ENCODE results near the gene TRRAP. TPM values are rescaled to one million over a fixed set of nuclear protein-coding genes. Genes with fewer than 3 reads are reported as not detected.

TRRAP gene
- total and polyA plus RNA-seq, 4 donors = 8.3 to 43.1 (median 20.9) TPM

- Histone ChIP-seq H3K27me3 (ENCODE audit: control insufficient read depth in 3 of 3, insufficient read depth in 3 of 3, low read length in 2 of 3) (no peaks in the 10 kb centered on the region), H3K36me3 (ENCODE audit: control insufficient read depth in 4 of 4, insufficient read depth in 4 of 4, low read length in 4 of 4) (peaks cover 46 to 73% (median 62%) of the 10 kb centered on the region in 4 donors), H3K4me3 (no peak overlapping the region), H3K9me3 (ENCODE audit: control insufficient read depth in 4 of 4, insufficient read depth in 3 of 4, low read length in 3 of 4) (peaks cover 0 to 4% (median 0%) of the 10 kb centered on the region in 4 donors), H3K27ac (ENCODE audit: low read depth in 1 of 2, low read length in 1 of 2) (no peak overlapping the region), H3K9ac (ENCODE audit: insufficient read depth in 1 of 2, low read length in 2 of 2) (no peak overlapping the region), H3K4me1 (ENCODE audit: control insufficient read depth in 5 of 5, insufficient read depth in 5 of 5, low read length in 5 of 5) (no peaks in the 10 kb centered on the region)
- ATAC-seq (ENCODE audit: insufficient read depth, low FRiP score) = no peak
- TF ChIP-seq CTCF (IDR thresholded peaks at IDR 0.05; ENCODE audit: control extremely low read depth, extremely low read depth) = no peak
- 95 to 97% methylated on average over 23 of the region's 23 CpGs for WGBS, 2 donors
- DNase-seq = no peak
These were observed 103.4 kb downstream of the TRRAP start for GRCh38 chr7:98981701-98982100.

- H3K36me3 ChIP-seq (ENCODE audit: control insufficient read depth in 4 of 4, insufficient read depth in 4 of 4, low read length in 4 of 4) = peaks cover 42 to 75% (median 55%) of the 10 kb centered on the region in 4 donors
- H3K27ac ChIP-seq (ENCODE audit: low read depth in 1 of 2, low read length in 1 of 2) = no peak overlapping the region
- ATAC-seq (ENCODE audit: insufficient read depth, low FRiP score) = no peak
- 91 to 93% methylated on average over 8 of the region's 8 CpGs for WGBS, 2 donors
- peaks cover 0 to 4% (median 0%) of the 10 kb centered on the region in 4 donors for H3K9me3 ChIP-seq (ENCODE audit: control insufficient read depth in 4 of 4, insufficient read depth in 3 of 4, low read length in 3 of 4)
- no peak overlapping the region for H3K4me3 ChIP-seq
- no peaks in the 10 kb centered on the region for H3K27me3 ChIP-seq (ENCODE audit: control insufficient read depth in 3 of 3, insufficient read depth in 3 of 3, low read length in 2 of 3)
- no peak overlapping the region for H3K9ac ChIP-seq (ENCODE audit: insufficient read depth in 1 of 2, low read length in 2 of 2)
- DNase-seq = no peak
- TF ChIP-seq CTCF (IDR thresholded peaks at IDR 0.05; ENCODE audit: control extremely low read depth, extremely low read depth) = no peak
- no peaks in the 10 kb centered on the region for H3K4me1 ChIP-seq (ENCODE audit: control insufficient read depth in 5 of 5, insufficient read depth in 5 of 5, low read length in 5 of 5)
These were observed 104.4 kb downstream of the TRRAP start for GRCh38 chr7:98982686-98983085.

- no peak for TF ChIP-seq CTCF (IDR thresholded peaks at IDR 0.05; ENCODE audit: control extremely low read depth, extremely low read depth)
- no peak for DNase-seq
These were observed 105.8 kb downstream of the TRRAP start for GRCh38 chr7:98984126-98984525.

GRCh38 chr7:98985406-98985805 lies 107.1 kb downstream of the TRRAP start:
- Histone ChIP-seq H3K9me3 (ENCODE audit: control insufficient read depth in 4 of 4, insufficient read depth in 3 of 4, low read length in 3 of 4) (peaks cover 0 to 4% (median under 1%) of the 10 kb centered on the region in 4 donors), H3K36me3 (ENCODE audit: control insufficient read depth in 4 of 4, insufficient read depth in 4 of 4, low read length in 4 of 4) (peaks cover 36 to 79% (median 56%) of the 10 kb centered on the region in 4 donors), H3K4me3 (no peak overlapping the region), H3K27ac (ENCODE audit: low read depth in 1 of 2, low read length in 1 of 2) (no peak overlapping the region), H3K9ac (ENCODE audit: insufficient read depth in 1 of 2, low read length in 2 of 2) (no peak overlapping the region), H3K27me3 (ENCODE audit: control insufficient read depth in 3 of 3, insufficient read depth in 3 of 3, low read length in 2 of 3) (no peaks in the 10 kb centered on the region), H3K4me1 (ENCODE audit: control insufficient read depth in 5 of 5, insufficient read depth in 5 of 5, low read length in 5 of 5) (no peaks in the 10 kb centered on the region)
- ATAC-seq (ENCODE audit: insufficient read depth, low FRiP score) = no peak
- no peak for TF ChIP-seq CTCF (IDR thresholded peaks at IDR 0.05; ENCODE audit: control extremely low read depth, extremely low read depth)
- WGBS, 2 donors = 43 to 69% methylated on average over 4 of the region's 4 CpGs
- DNase-seq = no peak

More at GRCh38 chr7:98984126-98984525, 105.8 kb downstream of the TRRAP start:
- no peak for ATAC-seq (ENCODE audit: insufficient read depth, low FRiP score)
- no peaks in the 10 kb centered on the region for H3K4me1 ChIP-seq (ENCODE audit: control insufficient read depth in 5 of 5, insufficient read depth in 5 of 5, low read length in 5 of 5)
- no peaks in the 10 kb centered on the region for H3K27me3 ChIP-seq (ENCODE audit: control insufficient read depth in 3 of 3, insufficient read depth in 3 of 3, low read length in 2 of 3)
- no peak overlapping the region for H3K9ac ChIP-seq (ENCODE audit: insufficient read depth in 1 of 2, low read length in 2 of 2)
- H3K4me3 ChIP-seq = no peak overlapping the region
- no peak overlapping the region for H3K27ac ChIP-seq (ENCODE audit: low read depth in 1 of 2, low read length in 1 of 2)
- H3K36me3 ChIP-seq (ENCODE audit: control insufficient read depth in 4 of 4, insufficient read depth in 4 of 4, low read length in 4 of 4) = peaks cover 35 to 75% (median 56%) of the 10 kb centered on the region in 4 donors
- 95 to 97% methylated on average over 11 of the region's 11 CpGs for WGBS, 2 donors
- H3K9me3 ChIP-seq (ENCODE audit: control insufficient read depth in 4 of 4, insufficient read depth in 3 of 4, low read length in 3 of 4) = peaks cover 0 to 4% (median 0%) of the 10 kb centered on the region in 4 donors
